Endodermal cell (in vitro differentiated cells): ENCODE results near the gene SDS. TPM values are rescaled to one million over a fixed set of nuclear protein-coding genes. Genes with fewer than 3 reads are reported as not detected.

Experiments used
- DNase-seq: peaks from one replicate; pipeline ENCODE4 v3.0.0-alpha.2; 2017
- H3K27ac ChIP-seq: 2 replicates; pipeline ENCODE4 v1.5.1; 2013; ENCODE audit warnings: mild to moderate bottlenecking, low read depth, low read length, moderate library complexity
- H3K27me3 ChIP-seq: 2 replicates; pipeline ENCODE4 v1.6.1; 2013; ENCODE audit warnings: mild to moderate bottlenecking, low read length, moderate library complexity; ENCODE audit not compliant: insufficient read depth, control insufficient read depth, poor library complexity, severe bottlenecking
- H3K36me3 ChIP-seq: 2 replicates; pipeline ENCODE4 v1.7.0; 2013; ENCODE audit warnings: mild to moderate bottlenecking, low read length, moderate library complexity; ENCODE audit not compliant: control insufficient read depth, insufficient read depth
- H3K4me1 ChIP-seq: one replicate; pipeline ENCODE4 v1.7.0; 2013; ENCODE audit warnings: low read length; ENCODE audit not compliant: control insufficient read depth, insufficient read depth
- H3K4me3 ChIP-seq: 2 replicates; pipeline ENCODE4 v1.5.1; 2013; ENCODE audit warnings: mild to moderate bottlenecking, low read length, moderate library complexity
- H3K9ac ChIP-seq: 2 replicates; pipeline ENCODE4 v1.6.1; 2013; ENCODE audit warnings: mild to moderate bottlenecking, low read length, moderate library complexity; ENCODE audit not compliant: poor library complexity, severe bottlenecking; ENCODE audit errors: extremely low read depth
- H3K9me3 ChIP-seq: 2 replicates; pipeline ENCODE4 v1.6.1; 2013; ENCODE audit warnings: mild to moderate bottlenecking, low read length, moderate library complexity; ENCODE audit not compliant: control insufficient read depth
- H3K27ac Mint-ChIP-seq: 2 replicates; pipeline ENCODE4 v1.8.0; 2020; ENCODE audit warnings: mixed read lengths
- H3K27me3 Mint-ChIP-seq: 2 replicates; pipeline ENCODE4 v1.8.0; 2021; ENCODE audit warnings: mild to moderate bottlenecking, mixed read lengths; ENCODE audit not compliant: insufficient read depth
- H3K36me3 Mint-ChIP-seq: 2 replicates; pipeline ENCODE4 v1.8.0; 2020; ENCODE audit warnings: low read depth, mixed read lengths
- H3K4me1 Mint-ChIP-seq: 2 replicates; pipeline ENCODE4 v1.8.0; 2020; ENCODE audit warnings: mixed read lengths
- H3K4me3 Mint-ChIP-seq: 2 replicates; pipeline ENCODE4 v1.8.0; 2020; ENCODE audit warnings: mild to moderate bottlenecking, moderate library complexity, mixed read lengths
- H3K9me3 Mint-ChIP-seq: 2 replicates; pipeline ENCODE4 v1.8.0; 2020; ENCODE audit warnings: mild to moderate bottlenecking, mixed read lengths
- CTCF ChIP-seq: fragments of 200-600 bp; sonication (generic); conservative IDR thresholded peaks from 2 replicates; pipeline ENCODE4 v1.5.0; 2021; ENCODE audit warnings: antibody characterized with exemption, mild to moderate bottlenecking
- WGBS, 2 experiments: methylation state at CpG; one replicate each; pipeline versions ENCODE4 v1.1.5 to v1.1.7; 2013; ENCODE audit warnings: missing lambda C conversion rate in 2 of 2, mixed read lengths in 1 of 2; ENCODE audit not compliant: insufficient coverage in 1 of 2, insufficient read length in 1 of 2; 5-methylcytosine and 5-hydroxymethylcytosine counted together
- total RNA-seq, 2 donors: library from RNA; stranded (reverse); fragmentation: NEBNext Ultra II Directional in 1 of 2; extraction: Animal tissue kit (Norgen Biotek cat#: 25700) in 1 of 2; gene quantifications; 2 replicates in 1 of 2; 3 replicates in 1 of 2; pipeline ENCODE4 v1.2.1, GENCODE V29; 2021

Gene SDS
- total RNA-seq, 2 donors from 2014 or later, result not detected

DNA sequence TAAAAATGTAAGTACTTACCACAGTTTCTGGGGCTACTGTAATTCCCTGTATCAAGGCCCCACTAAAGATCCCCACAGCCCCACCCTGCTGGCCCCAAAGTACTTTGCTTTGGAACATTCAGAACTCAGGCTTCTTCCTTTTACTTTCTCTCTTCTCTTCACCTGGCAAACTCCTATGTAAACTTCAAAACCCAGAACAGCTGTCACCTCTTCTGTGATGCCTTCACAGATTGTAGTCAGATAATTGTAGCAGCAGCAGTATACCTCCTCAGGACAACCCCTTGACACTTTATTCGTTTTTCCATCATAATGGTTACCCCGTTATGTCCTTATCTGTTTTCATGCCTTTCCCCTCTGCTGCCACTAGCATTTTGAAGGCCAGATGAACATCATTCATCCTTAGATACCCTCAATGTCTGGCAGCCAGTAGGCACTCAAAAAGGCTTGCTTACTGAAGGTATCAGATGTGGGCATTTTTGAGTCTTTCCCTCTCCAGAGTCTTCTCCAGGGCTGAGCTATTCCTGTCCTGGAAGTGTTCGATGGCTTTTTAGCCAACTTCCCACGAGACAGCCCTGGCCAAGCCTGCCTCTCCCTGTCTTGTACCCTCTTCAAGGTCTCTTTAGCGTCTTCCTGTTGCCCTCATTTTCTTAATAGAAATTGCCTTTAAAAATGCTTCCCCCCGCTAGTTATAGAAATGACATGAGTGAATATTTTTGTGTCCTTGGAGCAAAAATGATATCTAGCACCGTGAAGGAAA is 37.9 kb downstream of the SDS start:
- no peak for DNase-seq
- Mint-ChIP-seq H3K27me3 (no peaks in the 10 kb centered on the region), H3K4me1 (no peaks in the 10 kb centered on the region), H3K9me3 (no peaks in the 10 kb centered on the region), H3K36me3 (peaks cover 9% of the 10 kb centered on the region), H3K27ac (no peak overlapping the region), H3K4me3 (no peak overlapping the region)
- Histone ChIP-seq H3K4me3 (no peak overlapping the region), H3K4me1 (no peaks in the 10 kb centered on the region), H3K27me3 (no peaks in the 10 kb centered on the region), H3K27ac (no peak overlapping the region), H3K36me3 (no peaks in the 10 kb centered on the region), H3K9ac (no peak overlapping the region), H3K9me3 (no peaks in the 10 kb centered on the region)
- 92 to 100% methylated on average over 7 of the region's 7 CpGs for WGBS, 2 experiments
- no peak for TF ChIP-seq CTCF

DNA sequence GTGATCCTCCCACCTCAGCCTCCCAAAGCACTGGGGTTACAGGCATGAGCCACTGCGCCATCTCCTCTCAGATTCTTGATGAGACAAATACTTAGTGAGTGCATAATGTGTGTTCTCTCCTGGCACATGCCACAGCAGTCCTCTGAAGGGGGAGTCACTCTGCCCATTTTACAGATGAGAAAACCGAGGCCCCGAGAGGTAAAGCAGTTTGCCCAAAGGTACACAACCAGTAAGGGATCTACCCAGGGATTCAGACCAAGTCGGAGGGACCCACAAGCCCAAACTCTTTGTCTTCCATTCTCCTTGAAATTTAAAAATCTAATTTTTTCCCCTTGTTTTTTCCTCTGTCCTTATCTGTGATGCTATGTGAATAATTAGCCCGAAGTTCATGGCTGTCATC is 39.0 kb downstream of the SDS start:
- no peak overlapping the region for H3K4me3 ChIP-seq
- no peak overlapping the region for H3K9ac ChIP-seq
- DNase-seq, result no peak
- Mint-ChIP-seq H3K4me1 (no peaks in the 10 kb centered on the region), H3K36me3 (peaks cover 9% of the 10 kb centered on the region), H3K4me3 (no peak overlapping the region), H3K9me3 (no peaks in the 10 kb centered on the region), H3K27ac (no peak overlapping the region), H3K27me3 (no peaks in the 10 kb centered on the region)
- H3K9me3 ChIP-seq, result no peaks in the 10 kb centered on the region
- no peaks in the 10 kb centered on the region for H3K27me3 ChIP-seq
- TF ChIP-seq CTCF, result no peak
- 97% methylated on average over 4 to 5 of the region's 5 CpGs for WGBS, 2 experiments
- H3K27ac ChIP-seq, result no peak overlapping the region
- H3K4me1 ChIP-seq, result no peaks in the 10 kb centered on the region
- no peaks in the 10 kb centered on the region for H3K36me3 ChIP-seq

- H3K27ac Mint-ChIP-seq, result no peak overlapping the region
- no peaks in the 10 kb centered on the region for H3K27me3 Mint-ChIP-seq
- Histone ChIP-seq H3K9ac (no peak overlapping the region), H3K4me1 (peaks cover 4% of the 10 kb centered on the region), H3K4me3 (no peak overlapping the region), H3K27me3 (no peaks in the 10 kb centered on the region), H3K36me3 (no peaks in the 10 kb centered on the region), H3K27ac (no peak overlapping the region), H3K9me3 (no peaks in the 10 kb centered on the region)
- no peak overlapping the region for H3K4me3 Mint-ChIP-seq
- H3K4me1 Mint-ChIP-seq, result peaks cover 10% of the 10 kb centered on the region
- TF ChIP-seq CTCF, result no peak
- peaks cover 9% of the 10 kb centered on the region for H3K36me3 Mint-ChIP-seq
- H3K9me3 Mint-ChIP-seq, result no peaks in the 10 kb centered on the region
- 89 to 91% methylated on average over 4 to 12 of the region's 12 CpGs for WGBS, 2 experiments
- no peak for DNase-seq
Observed at GRCh38 chr12:113361574-113362370, 41.9 kb downstream of the SDS start.
